HG03097 (cell line): ENCODE results near the gene GINS2.

ENCODE experiments used
- ATAC-seq: cut with Tn5 transposase; IDR thresholded peaks from one replicate; pipeline ENCODE4 v1.9.1; 2021; ENCODE audit not compliant: unreplicated experiment, low FRiP score

The GINS2 gene

DNA sequence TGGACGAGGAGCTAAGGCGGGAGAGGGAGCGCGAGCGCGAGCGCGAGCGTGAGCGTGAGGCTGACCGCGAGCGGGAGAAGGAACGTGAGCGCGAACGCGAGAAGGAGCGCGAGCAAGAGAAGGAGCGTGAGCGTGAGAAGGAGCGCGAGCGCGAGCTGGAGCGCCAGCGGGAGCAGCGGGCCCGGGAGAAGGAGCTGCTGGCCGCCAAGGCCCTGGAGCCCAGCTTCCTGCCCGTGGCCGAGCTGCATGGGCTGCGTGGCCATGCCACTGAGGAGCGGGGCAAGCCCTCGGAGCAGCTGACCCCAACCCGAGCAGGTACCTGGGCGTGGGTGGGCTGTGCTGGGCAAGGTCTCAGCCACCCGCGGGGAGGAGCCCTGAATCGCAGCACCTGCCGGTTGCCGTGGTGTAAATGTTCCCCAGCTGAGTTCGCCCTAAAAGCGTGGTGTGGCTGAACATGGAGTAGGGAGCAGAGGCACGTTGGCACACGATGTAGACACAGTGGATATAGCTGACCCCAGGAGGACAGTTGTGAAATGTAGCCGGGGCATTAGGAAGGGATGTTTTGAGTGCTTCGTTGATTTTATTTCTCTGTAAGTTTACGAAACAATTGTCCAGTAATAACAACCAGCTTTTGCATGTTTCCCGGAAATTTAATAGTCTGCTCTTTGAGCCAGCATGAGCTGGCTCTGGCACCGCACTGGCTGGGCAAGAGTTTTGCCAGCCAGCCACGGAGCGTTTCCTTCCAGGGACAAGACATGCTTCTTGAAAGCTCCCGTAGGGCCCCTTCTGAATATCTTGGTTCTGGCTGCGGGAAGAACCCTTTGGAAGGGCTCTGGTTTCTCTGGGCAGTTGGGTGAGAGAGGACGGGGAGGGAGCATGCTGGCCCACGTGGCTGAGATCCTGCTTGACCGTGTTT is 32.1 kb downstream of the GINS2 start:
- no peak for ATAC-seq

DNA sequence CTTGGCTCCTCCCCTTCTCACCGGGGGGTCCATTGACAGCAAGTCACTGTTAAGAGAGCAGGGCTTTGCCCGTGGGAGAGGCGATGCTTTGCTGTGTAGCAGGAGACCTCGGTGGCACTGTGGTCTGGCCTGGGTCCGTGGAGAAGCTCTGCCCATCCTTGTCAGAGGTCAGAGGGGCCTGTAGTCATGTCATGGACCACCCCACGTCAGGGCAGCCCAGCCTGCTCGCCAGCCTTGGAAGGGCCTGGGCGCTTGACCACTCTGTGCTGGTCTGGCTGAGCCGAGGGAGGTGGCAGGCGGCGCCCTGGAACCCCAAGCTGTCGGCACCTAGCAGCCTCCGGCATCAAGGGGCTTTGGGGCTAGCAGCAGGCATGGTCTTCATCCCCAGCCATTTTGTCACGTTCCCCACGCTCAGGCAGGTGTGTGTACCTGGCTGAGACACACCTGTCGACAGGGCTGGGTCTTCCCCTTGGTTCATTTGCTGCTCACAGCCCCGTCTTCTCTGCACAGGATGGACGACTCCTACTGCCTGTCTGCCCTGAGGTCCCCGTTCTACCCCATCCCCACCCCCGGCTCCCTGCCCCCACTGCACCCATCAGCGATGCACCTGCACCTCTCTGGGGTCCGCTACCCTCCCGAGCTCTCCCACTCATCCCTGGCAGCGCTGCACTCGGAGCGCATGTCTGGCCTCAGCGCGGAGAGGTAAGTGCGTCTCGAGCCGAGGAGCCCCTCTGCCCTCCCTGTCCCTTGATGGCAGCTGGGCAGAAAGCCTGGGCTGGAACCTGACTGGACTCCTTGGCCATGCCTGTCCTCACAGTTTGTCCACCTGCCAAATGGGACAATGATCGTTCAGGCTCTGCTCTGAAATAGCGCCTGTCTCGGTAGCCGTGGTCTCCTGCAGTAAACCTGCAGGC is 33.3 kb downstream of the GINS2 start:
- no peak for ATAC-seq

DNA sequence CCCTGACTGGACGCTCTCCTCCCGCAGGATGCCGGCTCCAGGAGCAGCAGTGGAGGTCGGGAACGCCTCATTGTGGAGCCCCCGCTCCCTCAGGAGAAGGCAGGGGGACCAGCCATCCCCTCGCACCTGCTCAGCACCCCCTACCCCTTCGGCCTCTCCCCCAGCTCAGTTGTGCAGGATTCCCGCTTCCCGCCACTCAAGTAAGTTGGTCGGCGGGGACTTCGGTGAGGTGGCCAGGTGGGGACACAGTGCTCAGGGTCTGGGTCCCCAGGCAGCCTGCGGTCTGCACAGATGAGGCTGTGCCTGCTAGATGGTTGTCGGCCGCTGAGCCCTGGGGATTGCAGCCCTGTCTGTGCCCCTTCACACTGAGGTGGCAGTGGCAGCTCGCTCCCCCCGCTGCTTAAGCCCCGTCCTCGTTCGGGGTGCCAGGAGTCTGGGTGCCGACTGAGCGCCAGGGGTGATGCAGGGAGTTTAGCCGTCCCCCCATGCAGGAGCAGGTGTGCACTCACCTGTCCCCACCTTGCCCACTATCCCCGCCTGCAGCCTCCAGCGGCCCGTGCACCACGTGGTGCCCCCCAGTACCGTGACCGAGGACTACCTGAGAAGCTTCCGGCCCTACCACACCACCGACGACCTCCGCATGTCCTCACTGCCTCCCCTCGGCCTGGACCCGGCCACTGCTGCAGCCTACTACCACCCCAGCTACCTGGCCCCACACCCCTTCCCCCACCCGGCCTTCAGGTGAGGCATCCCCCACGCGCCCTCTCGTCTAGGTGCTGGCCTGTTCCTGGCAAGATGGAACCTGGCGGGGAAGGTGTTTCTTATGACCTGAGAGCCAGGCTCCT is 34.3 kb downstream of the GINS2 start:
- no peak for ATAC-seq

DNA sequence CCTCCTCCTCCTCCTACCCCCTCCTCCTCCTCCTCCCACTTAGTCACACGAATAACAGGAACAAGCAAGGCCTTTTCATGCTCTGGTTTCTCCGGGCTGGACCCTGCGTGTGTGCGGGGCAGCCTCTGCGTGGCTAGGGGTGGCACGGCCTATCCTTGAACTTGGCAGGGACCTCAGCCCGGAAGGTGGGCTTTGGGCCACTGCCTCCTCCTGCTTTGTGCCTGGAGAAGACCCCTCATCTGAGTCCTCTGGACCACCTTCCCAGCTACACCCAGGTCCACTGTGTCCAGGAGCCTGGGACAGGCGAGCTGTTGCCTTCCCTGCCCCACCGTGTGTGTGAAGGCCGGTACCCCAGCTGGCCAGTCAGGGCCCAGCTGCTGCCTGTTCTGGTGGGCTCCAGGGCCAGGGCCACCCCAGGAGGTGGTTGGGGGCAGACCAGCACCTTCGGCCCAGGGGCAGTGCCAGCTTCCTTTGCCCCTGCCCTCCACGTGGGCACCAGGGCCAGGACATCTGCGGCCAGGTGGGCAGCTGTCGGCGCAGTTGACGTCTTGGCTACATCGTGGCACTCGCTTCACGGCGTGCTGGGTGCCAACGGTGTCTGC is 35.4 kb downstream of the GINS2 start:
- ATAC-seq, result no peak

DNA sequence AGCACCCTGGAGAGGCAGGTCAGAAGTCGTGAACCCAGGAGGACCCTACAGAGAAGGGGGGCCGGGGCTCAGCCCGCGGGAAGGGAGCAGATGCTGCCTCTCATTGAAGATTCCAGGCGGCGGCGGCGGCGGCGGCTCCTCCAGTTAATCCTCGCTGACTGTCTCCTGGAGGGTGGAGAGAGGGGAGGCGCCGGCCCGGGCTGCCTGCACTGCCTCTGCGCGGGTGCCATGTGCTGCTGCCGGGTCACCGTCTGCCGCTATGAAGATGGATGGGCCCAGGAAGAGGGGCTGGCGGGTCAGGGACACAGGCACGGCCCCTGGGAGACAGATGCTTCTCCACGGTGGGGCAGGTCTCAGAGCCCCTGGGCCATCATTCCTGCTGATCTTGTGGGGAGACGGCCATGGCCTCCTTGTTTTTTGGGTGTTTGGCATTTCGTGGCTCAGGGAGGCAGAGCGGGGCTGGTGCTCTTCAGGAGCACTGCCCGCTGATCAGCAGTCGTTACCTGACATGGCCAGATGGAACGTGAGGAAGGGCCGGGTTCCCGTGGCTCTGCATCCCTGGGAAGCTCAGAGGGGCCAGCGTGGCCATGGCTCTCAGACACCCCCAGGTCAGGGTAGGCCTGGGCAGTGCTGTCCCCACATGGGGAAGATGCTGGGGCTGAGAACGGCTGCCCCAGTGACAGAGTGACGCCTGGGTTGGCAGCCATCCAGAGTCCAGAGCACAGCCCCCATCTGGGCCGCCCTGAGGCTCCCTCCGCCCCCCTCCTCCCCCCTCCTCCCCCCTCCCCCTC is 36.1 kb downstream of the GINS2 start:
- no peak for ATAC-seq

DNA sequence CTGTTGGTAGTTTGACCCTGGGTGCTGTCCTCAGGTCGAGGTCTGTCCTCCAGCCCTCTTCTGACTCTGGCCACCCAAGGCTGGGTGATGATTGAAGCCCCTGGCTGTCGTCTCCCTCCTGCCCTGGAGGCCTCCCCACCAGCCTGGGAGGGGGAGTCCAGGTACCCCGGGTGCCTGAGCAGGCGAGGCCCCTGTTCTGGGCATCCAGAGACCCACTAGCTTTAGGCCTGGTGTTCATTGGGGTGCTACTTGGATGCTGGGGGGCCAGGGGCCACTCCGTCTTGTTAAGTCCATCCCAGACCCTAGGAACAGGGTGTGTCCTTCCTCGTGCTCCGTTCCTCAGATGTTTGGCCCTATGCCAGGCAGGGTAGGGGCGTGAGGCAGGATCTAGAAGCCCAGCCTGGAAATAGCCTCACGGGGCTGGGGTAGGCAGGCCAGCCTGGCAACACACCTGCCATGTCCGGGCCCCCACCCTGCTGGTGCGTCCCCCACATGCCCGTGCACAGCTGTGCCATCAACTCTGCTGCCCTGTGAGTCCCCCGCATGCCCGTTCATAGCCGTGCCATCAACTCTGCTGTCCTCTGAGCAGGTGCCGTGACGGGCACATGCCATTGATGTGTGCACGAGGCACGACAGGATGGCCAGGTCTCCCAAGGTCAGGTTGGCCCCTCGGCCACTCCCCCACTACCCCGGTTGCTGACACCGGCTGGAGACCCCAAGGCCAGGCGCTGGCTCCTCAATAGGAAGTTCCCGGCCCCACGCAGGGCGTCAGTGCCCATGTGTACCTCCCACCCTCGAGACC is 36.9 kb downstream of the GINS2 start:
- no peak for ATAC-seq

DNA sequence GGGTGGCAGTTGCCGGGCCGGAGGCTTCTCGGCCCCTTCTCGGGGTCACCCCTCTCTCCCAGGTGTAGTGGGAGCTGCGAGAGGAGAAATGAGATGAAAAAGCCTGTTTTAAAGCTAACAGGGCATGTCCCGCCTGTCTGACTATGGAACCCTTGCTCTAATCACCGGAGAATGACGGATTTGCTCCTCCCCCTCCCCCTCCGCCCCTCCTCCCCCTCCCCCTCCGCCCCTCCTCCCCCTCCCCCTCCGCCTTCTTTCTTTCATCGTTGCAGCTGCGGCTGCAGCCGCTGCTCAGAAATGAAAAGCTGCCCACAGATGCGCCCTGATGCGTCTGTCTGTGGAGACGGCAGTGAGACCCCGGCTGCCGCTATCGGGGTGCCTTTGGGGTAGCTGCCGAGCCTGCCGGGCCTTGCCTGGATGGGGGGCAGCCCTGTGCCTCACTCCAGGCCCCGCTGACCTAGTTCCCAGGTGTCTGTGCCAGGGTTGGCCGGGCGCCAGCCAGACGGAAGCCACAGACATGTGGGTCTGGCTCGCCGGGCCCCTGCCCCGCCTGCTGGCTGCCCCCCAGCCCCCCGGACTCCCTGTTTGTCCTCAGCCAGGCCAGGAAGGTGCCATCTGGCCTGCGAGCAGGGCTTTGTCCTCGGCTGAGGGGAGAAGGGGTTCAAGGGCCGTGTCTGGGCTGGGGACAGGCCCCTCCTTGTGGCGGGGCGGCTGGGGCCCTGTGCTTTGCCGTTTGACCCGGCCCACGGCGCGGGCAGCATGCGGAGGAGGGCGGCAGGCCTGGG is 37.7 kb downstream of the GINS2 start:
- no peak for ATAC-seq

DNA sequence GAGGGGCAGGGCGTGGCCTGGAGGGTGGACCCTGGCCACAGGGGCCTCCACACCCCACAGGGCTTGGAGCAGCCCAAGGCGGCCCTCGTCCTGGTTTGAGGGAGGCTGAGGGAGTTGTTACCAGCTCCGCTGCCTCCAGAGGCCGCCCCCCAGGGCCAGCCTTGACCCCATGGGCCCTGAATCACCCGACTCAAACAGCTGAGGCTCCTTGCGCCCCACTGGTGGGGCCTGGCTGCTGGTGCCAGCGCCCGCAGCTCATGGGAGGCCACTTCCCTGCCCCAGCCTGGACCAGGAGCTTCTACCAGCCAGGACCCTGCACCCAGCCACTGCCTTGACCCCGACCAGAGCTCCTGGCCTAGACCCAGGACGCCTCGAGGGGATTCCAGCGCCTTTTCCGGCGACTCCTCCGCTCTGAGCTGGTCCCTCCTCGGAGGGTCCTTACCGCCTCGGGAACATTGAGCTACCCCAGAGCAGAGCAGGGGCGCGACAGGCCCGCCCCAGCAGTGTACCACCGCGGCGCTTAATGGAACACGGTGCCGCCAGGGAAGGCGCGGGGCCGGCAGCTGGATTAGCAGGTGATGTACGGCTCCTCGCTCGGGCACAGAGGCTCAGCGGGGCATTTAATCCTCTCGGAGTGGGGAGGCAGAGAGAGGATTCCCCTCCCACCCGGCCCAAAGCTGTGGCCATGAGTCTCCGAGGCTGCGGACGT is 38.5 kb downstream of the GINS2 start:
- no peak for ATAC-seq

DNA sequence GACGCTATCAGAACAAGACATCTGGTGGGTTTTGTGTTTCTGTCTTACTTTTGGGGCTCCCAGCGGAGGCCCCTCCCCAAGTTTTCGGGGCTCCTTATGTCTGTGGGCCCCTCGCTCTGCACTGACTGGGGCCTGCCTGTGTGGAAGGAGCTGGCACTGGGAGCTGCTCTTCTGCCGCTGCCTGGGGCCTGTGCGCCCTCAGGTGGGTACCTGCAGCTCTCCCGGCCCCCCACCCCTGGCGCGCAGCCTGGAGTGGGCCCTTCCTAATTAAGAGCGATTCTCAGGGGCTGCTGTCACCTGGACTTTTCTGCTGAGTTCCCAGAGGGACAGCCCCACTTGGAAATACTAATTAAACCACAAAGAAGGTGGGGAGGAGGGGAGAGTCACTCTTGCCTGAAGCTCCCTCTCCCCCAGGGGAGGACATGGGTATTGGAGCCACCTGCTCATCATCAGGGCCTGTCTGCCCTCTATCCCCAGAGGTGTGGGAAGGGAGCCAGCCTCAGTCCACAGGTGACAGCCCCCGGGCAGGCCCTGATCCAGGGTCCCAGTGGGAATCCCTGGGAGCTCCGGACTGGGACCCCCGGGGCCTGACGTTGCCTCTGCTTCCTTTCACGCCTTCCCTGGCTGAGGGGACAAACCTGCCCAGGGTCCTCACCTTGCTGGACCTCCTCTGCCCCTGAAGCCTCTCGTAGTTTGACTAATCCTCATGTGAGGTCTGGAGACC is 39.2 kb downstream of the GINS2 start:
- ATAC-seq, result no peak

DNA sequence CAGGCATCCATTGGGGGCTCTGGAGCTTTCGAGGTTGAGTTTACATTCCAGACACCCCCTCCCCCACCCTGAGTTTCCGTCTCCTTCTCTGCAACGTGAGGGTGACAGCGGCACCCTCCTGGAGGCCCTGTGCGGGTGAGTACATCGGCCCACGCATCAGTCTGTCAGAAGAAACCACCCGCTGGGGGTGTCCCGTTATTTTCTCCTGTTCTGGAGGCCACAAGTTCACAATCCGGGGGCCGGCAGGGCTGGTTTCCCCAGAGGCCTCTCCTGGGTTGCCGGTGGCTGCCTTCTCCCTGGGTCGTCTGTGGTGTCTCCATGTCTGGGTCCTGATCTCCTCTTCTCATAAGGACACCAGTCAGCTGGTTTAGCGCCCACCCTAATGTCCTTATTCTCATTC is 39.9 kb downstream of the GINS2 start:
- no peak for ATAC-seq

DNA sequence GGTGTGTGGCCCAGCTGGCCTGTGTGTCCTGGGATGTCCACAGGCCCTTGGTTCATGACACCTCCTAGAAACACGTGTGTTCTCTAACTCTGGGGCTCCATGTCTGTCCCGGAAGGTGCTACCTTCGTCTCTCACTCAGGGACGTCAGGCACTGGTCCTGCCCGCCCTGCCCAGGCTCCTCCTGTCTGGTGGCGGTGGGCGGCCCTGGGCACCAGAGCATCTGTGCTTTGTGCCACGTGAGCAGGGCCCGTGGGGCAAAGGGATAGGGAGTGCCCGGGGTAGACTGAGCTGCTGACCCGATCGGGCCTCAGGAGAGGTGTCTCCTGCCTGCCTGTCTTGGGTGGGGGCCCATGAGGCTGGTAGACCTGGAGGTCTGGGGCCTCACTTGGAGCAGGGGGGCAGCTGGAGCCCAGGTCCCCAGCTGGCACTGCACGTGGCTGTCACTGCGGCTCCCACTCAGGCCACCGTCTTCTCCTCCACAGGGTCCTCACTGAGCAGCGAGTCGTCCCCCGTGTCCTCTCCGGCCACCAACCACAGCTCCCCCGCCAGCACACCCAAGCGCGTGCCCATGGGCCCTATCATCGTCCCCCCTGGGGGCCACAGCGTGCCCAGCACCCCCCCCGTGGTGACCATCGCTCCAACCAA is 40.6 kb downstream of the GINS2 start:
- ATAC-seq, result no peak

DNA sequence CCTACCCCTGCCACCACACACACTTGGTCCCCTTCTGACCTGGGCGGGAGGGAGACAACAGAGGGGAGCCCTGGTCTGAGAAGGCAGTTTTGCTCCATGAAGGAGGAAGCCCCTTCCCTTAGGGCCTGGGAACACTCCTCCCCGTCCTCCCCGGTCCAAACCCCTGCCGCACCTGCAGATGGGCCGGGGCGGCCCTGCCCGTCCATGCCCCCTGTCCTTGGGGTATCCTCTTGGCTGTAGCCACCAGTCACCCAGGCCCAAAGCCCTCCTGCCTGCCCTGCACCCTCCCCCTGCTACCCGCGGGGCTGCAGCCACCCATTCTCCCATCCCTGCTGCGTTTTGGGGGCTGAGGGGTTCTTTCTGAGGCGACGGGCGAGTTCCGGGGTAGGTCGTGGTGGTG is 41.8 kb downstream of the GINS2 start:
- no peak for ATAC-seq

DNA sequence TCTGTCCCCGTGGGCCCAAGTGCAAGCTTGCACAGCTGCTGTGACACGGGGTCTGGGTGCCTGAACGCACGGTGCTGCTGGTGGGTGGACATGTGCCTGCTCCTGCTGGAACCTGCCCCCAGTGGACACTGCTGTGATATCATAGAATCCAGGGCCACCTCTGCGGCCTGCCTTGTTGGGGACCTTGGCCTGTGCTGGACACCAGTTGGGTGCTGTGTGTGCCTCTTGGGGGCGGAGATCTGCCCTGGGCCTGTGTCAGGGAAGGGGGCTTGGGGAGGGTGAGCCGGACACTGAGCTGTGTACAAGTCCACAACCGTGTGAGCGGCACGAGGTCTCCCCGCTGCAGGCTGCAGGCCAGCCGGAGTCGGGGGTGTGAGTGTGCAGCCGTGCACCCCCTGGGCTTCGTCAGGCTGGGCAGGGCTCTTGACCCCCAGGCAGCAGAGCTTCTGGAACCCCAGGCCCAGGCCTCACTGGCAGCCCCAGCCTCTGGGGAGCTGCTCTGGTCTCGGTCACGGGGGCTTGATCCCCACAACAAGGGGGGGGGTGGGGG is 42.3 kb downstream of the GINS2 start:
- ATAC-seq, result no peak

DNA sequence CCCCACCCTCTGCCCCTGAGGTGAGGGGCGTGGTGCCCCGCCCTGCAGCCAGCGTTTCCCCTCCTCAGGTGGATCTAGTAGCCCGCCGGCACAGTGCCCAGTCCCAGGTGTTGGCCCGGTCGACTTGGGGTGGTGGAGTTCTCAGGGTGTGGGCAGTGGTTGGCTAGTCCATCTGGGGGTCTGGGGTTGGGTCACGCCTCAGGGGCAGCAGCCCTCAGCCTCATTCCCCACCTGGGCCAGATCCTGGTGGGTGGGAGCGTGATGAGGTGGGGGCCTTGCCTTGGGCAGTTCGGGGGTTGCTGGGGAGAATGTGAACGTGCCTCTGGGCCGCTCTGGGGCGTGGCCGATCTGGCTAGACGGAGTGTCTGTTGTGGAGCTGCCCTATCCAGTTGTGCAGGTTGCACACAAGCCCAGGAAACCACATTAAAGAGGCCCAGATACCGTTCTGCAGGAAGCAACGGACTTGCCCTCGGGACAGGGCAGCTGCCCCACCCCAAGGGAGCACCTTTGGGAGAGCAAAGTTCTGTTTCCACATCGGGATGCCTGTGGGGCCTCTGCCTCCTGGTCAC is 43.6 kb downstream of the GINS2 start:
- ATAC-seq, result no peak

DNA sequence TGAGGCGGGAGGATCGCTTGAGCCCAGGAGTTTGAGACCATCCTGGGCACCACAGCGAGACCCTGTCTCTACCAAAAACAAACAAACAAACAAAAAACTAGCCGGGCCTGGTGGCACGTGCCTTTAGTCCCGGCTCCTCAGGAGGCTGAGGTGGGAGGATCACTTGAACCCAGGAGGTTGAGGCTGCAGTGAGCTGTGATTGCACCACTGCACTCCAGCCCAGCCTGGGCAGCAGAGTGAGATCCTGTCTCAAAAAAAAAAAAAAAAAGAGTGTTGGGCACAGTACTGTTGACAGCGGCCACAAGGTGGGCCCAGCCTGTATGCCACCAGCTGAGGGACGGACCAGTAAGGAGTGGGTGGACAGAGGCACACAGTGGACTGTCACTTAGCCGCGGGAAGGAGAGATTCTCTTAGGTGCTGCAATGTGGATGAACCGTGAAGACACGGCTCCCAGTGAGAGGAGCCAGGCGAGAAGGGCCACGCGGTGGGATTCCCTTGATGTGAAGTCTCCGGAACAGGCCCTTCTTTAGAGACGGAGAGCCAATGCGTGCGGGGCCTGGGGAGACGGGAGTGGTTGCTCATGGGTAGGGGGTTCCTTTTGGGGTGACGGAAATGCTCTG is 44.6 kb downstream of the GINS2 start:
- no peak for ATAC-seq
